HepG2 (cell line): ENCODE results near the gene SLC19A1. TPM values are rescaled to one million over a fixed set of nuclear protein-coding genes. Genes with fewer than 3 reads are reported as not detected.

Experiments used
- ARID2 ChIP-seq: sonication (generic); formaldehyde crosslinking; IDR thresholded peaks from 2 replicates; pipeline ENCODE4 v1.8.1; 2022; ENCODE audit warnings: mild to moderate bottlenecking, missing genetic modification reagents, borderline replicate concordance
- ATF3 ChIP-seq: sonication (generic); formaldehyde crosslinking; IDR thresholded peaks from 2 replicates; pipeline ENCODE4 v1.4.0; 2020; ENCODE audit warnings: missing genetic modification reagents
- E2F5 ChIP-seq: sonication (generic); formaldehyde crosslinking; conservative IDR thresholded peaks from 2 replicates; pipeline ENCODE4 v1.4.0; 2020; ENCODE audit warnings: missing genetic modification reagents
- GZF1 ChIP-seq: sonication (generic); formaldehyde crosslinking; IDR thresholded peaks from 2 replicates; pipeline ENCODE4 v1.5.1; 2020; ENCODE audit warnings: mild to moderate bottlenecking, missing genetic modification reagents
- JUN ChIP-seq: sonication (generic); formaldehyde crosslinking; IDR thresholded peaks from 2 replicates; pipeline ENCODE4 v1.4.0; 2020; ENCODE audit warnings: mild to moderate bottlenecking, missing genetic modification reagents
- LRRFIP1 ChIP-seq: sonication (generic); formaldehyde crosslinking; conservative IDR thresholded peaks from 2 replicates; pipeline ENCODE4 v1.4.0; 2020; ENCODE audit warnings: missing genetic modification reagents
- MED1 ChIP-seq: sonication (generic); formaldehyde crosslinking; IDR thresholded peaks from 2 replicates; pipeline ENCODE4 v1.4.0; 2020; ENCODE audit warnings: missing genetic modification reagents
- MEF2D ChIP-seq: sonication (generic); formaldehyde crosslinking; IDR thresholded peaks from 2 replicates; pipeline ENCODE4 v1.5.1; 2020; ENCODE audit warnings: mild to moderate bottlenecking, missing genetic modification reagents
- PAX8 ChIP-seq: sonication (generic); formaldehyde crosslinking; IDR thresholded peaks from 2 replicates; pipeline ENCODE4 v1.8.0; 2022; ENCODE audit warnings: mild to moderate bottlenecking, missing genetic modification reagents, borderline replicate concordance
- RNF219 ChIP-seq: sonication (generic); formaldehyde crosslinking; IDR thresholded peaks from 2 replicates; pipeline ENCODE4 v1.5.0; 2020; ENCODE audit warnings: mild to moderate bottlenecking, missing genetic modification reagents
- SOX6 ChIP-seq, 2 experiments: fragments of 450-650 bp in 1 of 2; sonication (generic) in 1 of 2; formaldehyde crosslinking in 1 of 2; IDR thresholded peaks; 2 replicates each; pipeline versions ENCODE4 v1.4.0 to v1.6.1; 2017 to 2020; ENCODE audit warnings: antibody characterized with exemption in 1 of 2, mild to moderate bottlenecking in 1 of 2, missing genetic modification reagents in 1 of 2
- SP140L ChIP-seq: sonication (generic); formaldehyde crosslinking; IDR thresholded peaks from 2 replicates; pipeline ENCODE4 v1.4.0; 2020; ENCODE audit warnings: missing genetic modification reagents, borderline replicate concordance
- THRA ChIP-seq: sonication (generic); formaldehyde crosslinking; IDR thresholded peaks from 2 replicates; pipeline ENCODE4 v1.4.0; 2020; ENCODE audit warnings: missing genetic modification reagents, borderline replicate concordance
- ZFX ChIP-seq: sonication (generic); formaldehyde crosslinking; IDR thresholded peaks from 2 replicates; pipeline ENCODE4 v1.4.0; 2020; ENCODE audit warnings: mild to moderate bottlenecking, low read depth, missing genetic modification reagents, moderate library complexity
- ZFYVE20 ChIP-seq: sonication (generic); formaldehyde crosslinking; IDR thresholded peaks from 2 replicates; pipeline ENCODE4 v1.8.0; 2023; ENCODE audit warnings: low read depth, mild to moderate bottlenecking, moderate library complexity, missing genetic modification reagents, borderline replicate concordance
- ZIK1 ChIP-seq: sonication (generic); formaldehyde crosslinking; IDR thresholded peaks from 2 replicates; pipeline ENCODE4 v1.5.0; 2020; ENCODE audit warnings: mild to moderate bottlenecking, low read depth, missing genetic modification reagents, borderline replicate concordance
- ZNF180 ChIP-seq: sonication (generic); formaldehyde crosslinking; IDR thresholded peaks from 2 replicates; pipeline ENCODE4 v1.4.0; 2020; ENCODE audit warnings: low read depth, missing genetic modification reagents, borderline replicate concordance
- ZNF549 ChIP-seq: sonication (generic); formaldehyde crosslinking; IDR thresholded peaks from 2 replicates; pipeline ENCODE4 v1.5.0; 2020; ENCODE audit warnings: missing genetic modification reagents
- ZNF597 ChIP-seq: sonication (generic); formaldehyde crosslinking; IDR thresholded peaks from 2 replicates; pipeline ENCODE4 v1.5.0; 2020; ENCODE audit warnings: missing genetic modification reagents
- ZNF761 ChIP-seq: sonication (generic); formaldehyde crosslinking; conservative IDR thresholded peaks from 2 replicates; pipeline ENCODE4 v1.4.0; 2020; ENCODE audit warnings: mild to moderate bottlenecking, missing genetic modification reagents
- polyA plus RNA-seq, 8 experiments: library from polyadenylated mRNA; depleted of rRNA in 3 of 8; stranded (reverse) in 7 of 8; unstranded in 1 of 8; fragments of >200 nt; fragmentation: Illumina TruSeq in 4 of 8; extraction: Trizol in 4 of 8; gene quantifications; 2 replicates each; pipeline versions ENCODE4 v1.2.1 to v1.2.3, GENCODE V29; 2011 to 2016; ENCODE audit warnings: low read depth in 4 of 8, missing spikeins in 1 of 8, mixed read lengths in 1 of 8; ENCODE audit not compliant: insufficient read depth in 1 of 8
- total RNA-seq, 5 experiments: library from RNA; depleted of rRNA; stranded (reverse); fragments of >200 nt; fragmentation: Illumina TruSeq; extraction: Trizol; gene quantifications; 2 replicates each; pipeline ENCODE4 v1.2.3, GENCODE V29; 2016; ENCODE audit warnings: low read depth in 1 of 5

Gene SLC19A1
- total and polyA plus RNA-seq, 2 of the 13 experiments (the other 11 are each of a cell fraction or from before 2014, with no cell fraction given) = 21.8 to 23.0 TPM

GRCh38 chr21:45469273-45470086, 72.8 kb downstream of the SLC19A1 start (continued):
- TF ChIP-seq E2F5 (CRISPR knock-in tag) = no peak
- peak; percentile 60 for TF ChIP-seq JUN (CRISPR knock-in tag)
- 0 out of 2 replicates have a peak, but pooled peaks have one; percentile 63 for TF ChIP-seq RNF219 (CRISPR knock-in tag)
- TF ChIP-seq LRRFIP1 (CRISPR knock-in tag) = no peak
- TF ChIP-seq ARID2 (CRISPR knock-in tag) = 0 out of 2 replicates have a peak, but pooled peaks have one; percentile 59
- peak; percentile 99 for TF ChIP-seq THRA (CRISPR knock-in tag)
- TF ChIP-seq ZIK1 (CRISPR knock-in tag) = 0 out of 2 replicates have a peak, but pooled peaks have one; percentile 47
- no peak for TF ChIP-seq ZNF180 (CRISPR knock-in tag)
- no peak for TF ChIP-seq ATF3 (CRISPR knock-in tag)
- no peak for TF ChIP-seq PAX8 (CRISPR knock-in tag)
- TF ChIP-seq ZNF549 (CRISPR knock-in tag) = no peak
- no peak for TF ChIP-seq GZF1 (CRISPR knock-in tag)
- TF ChIP-seq ZFYVE20 (CRISPR knock-in tag) = no peak
- TF ChIP-seq SOX6 (IDR thresholded peaks at IDR 0.05) = no peak
- TF ChIP-seq SOX6 (CRISPR knock-in tag; IDR thresholded peaks at IDR 0.05) = peak; percentile 96
- TF ChIP-seq ZNF597 (CRISPR knock-in tag) = no peak
- peak; percentile 99 for TF ChIP-seq MED1 (CRISPR knock-in tag)
- TF ChIP-seq SP140L = no peak
- TF ChIP-seq MEF2D (CRISPR knock-in tag) = peak; percentile 92
- TF ChIP-seq ZNF761 (CRISPR knock-in tag) = peak; percentile 50; the same call in 1 of the 2 replicates
- peak; percentile 79 for TF ChIP-seq ZFX (CRISPR knock-in tag)
